Epithelial cell of proximal tubule (primary cell): ENCODE data around the gene ZC3H13. TPM values are rescaled to one million over a fixed set of nuclear protein-coding genes. Genes with fewer than 3 reads are reported as not detected.

Experiments used
- DNase-seq: peaks from one replicate; pipeline ENCODE4 v3.0.0-alpha.2; 2011; ENCODE audit warnings: low read depth
- H3K4me3 ChIP-seq: 2 replicates; pipeline ENCODE4 v1.5.1; 2011; ENCODE audit warnings: low read depth, mild to moderate bottlenecking, low read length
- CTCF ChIP-seq: conservative IDR thresholded peaks from 2 replicates; pipeline ENCODE4 v1.5.1; 2012; ENCODE audit warnings: low read depth, mild to moderate bottlenecking, low read length
- total RNA-seq: library from RNA; depleted of rRNA; stranded (reverse); fragments of >200 nt; gene quantifications from 2 replicates; pipeline ENCODE4 v1.2.3, GENCODE V29; 2015

The ZC3H13 gene
- total RNA-seq, 1 donor from 2014 or later = 16.9 TPM

GRCh38 chr13:46038296-46038695, 14.2 kb downstream of the ZC3H13 start:
- TF ChIP-seq CTCF = no peak
- DNase-seq = no peak
- H3K4me3 ChIP-seq = no peak overlapping the region

- DNase-seq = no peak
- TF ChIP-seq CTCF = no peak
- no peak overlapping the region for H3K4me3 ChIP-seq
These were observed 17.5 kb downstream of the ZC3H13 start for GRCh38 chr13:46035066-46035465.

GRCh38 chr13:46032341-46032740, 20.2 kb downstream of the ZC3H13 start:
- no peak overlapping the region for H3K4me3 ChIP-seq
- no peak for DNase-seq
- no peak for TF ChIP-seq CTCF

GRCh38 chr13:46031581-46032263, 20.8 kb downstream of the ZC3H13 start:
- no peak for TF ChIP-seq CTCF
- DNase-seq = no peak

GRCh38 chr13:46025157-46025556, 27.4 kb downstream of the ZC3H13 start:
- TF ChIP-seq CTCF = no peak
- DNase-seq = no peak
- no peak overlapping the region for H3K4me3 ChIP-seq

More at GRCh38 chr13:46031581-46032263, 20.8 kb downstream of the ZC3H13 start:
- no peak overlapping the region for H3K4me3 ChIP-seq

- no peak for TF ChIP-seq CTCF
- DNase-seq = no peak
- no peak overlapping the region for H3K4me3 ChIP-seq
These were observed 30.1 kb downstream of the ZC3H13 start for GRCh38 chr13:46022481-46022880.

GRCh38 chr13:46016216-46016615, 36.3 kb downstream of the ZC3H13 start:
- no peak for TF ChIP-seq CTCF
- H3K4me3 ChIP-seq = no peak overlapping the region
- DNase-seq = no peak
